AG04449 (cell line): ENCODE data around the gene SREK1IP1.
"Not testable (repeated sequence)": the region's sequence is repeated elsewhere in the genome, so short reads cannot be mapped to it uniquely, and the experiment has no call there.

ENCODE experiments used
- CTCF ChIA-PET: fragments of 350-600 bp; formaldehyde crosslinking; extraction: SDS; loops from one replicate; lab custom pipeline; 2021; ENCODE audit warnings: antibody characterized with exemption; lab: Yijun Ruan, JAX
- POLR2A ChIA-PET: fragments of 400-600, 350-600 bp; formaldehyde crosslinking; extraction: SDS; loops from one replicate; lab custom pipeline; 2020; ENCODE audit warnings: antibody characterized with exemption, inconsistent platforms; lab: Yijun Ruan, JAX
- DNase-seq: peaks from one replicate; pipeline ENCODE4 v3.0.0-alpha.2; 2010; ENCODE audit warnings: low read depth, low spot score
- H3K4me3 ChIP-seq: 2 replicates; pipeline ENCODE4 v1.5.1; 2011; ENCODE audit warnings: low read depth, mild to moderate bottlenecking, control low read depth, low read length
- CTCF ChIP-seq: IDR thresholded peaks from one replicate; pipeline ENCODE4 v1.5.1; 2011; ENCODE audit warnings: mild to moderate bottlenecking, moderate library complexity, low read length, control low read depth, inconsistent platforms; ENCODE audit not compliant: insufficient read depth; ENCODE audit errors: missing control alignments

The SREK1IP1 gene

GRCh38 chr5:64742821-64743220, 25.7 kb downstream of the SREK1IP1 start:
- POLR2A ChIA-PET: no interaction called here
- DNase-seq: no peak
- TF ChIP-seq CTCF: no peak
- no peak overlapping the region for H3K4me3 ChIP-seq
- CTCF ChIA-PET: no interaction called here

GRCh38 chr5:64742411-64742810, 26.1 kb downstream of the SREK1IP1 start:
- CTCF ChIA-PET: no interaction called here
- POLR2A ChIA-PET: no interaction called here
- no peak overlapping the region for H3K4me3 ChIP-seq
- no peak for DNase-seq
- TF ChIP-seq CTCF: no peak

GRCh38 chr5:64727150-64727549, 41.3 kb downstream of the SREK1IP1 start:
- CTCF ChIA-PET: no interaction called here
- POLR2A ChIA-PET: no interaction called here
- no peak overlapping the region for H3K4me3 ChIP-seq
- DNase-seq: no peak
- no peak for TF ChIP-seq CTCF

- H3K4me3 ChIP-seq: no peak overlapping the region
- no peak for DNase-seq
- no peak for TF ChIP-seq CTCF
- ChIA-PET POLR2A (no interaction called here), CTCF (no interaction called here)
Observed at GRCh38 chr5:64722588-64722987, 45.9 kb downstream of the SREK1IP1 start.

- H3K4me3 ChIP-seq, DNase-seq, POLR2A ChIA-PET, CTCF ChIA-PET: not testable (repeated sequence)
Observed at GRCh38 chr5:64714495-64714894, 54.0 kb downstream of the SREK1IP1 start.

GRCh38 chr5:64707191-64707590, 61.3 kb downstream of the SREK1IP1 start:
- DNase-seq: no peak
- POLR2A ChIA-PET: no interaction called here
- TF ChIP-seq CTCF: no peak
- H3K4me3 ChIP-seq: no peak overlapping the region
- CTCF ChIA-PET: interaction anchor here (0.6 to 0.8 kb wide), 2 partner anchors 96 to 141 kb away, joined by 3 to 4 read pairs; no protein-coding TSS in a partner anchor

GRCh38 chr5:64706074-64706473, 62.4 kb downstream of the SREK1IP1 start:
- H3K4me3 ChIP-seq, DNase-seq, CTCF ChIA-PET, POLR2A ChIA-PET: not testable (repeated sequence)
